RWPE2 (cell line): ENCODE data around the gene ALDOA.

Source experiments
- ATAC-seq: fragments of 200-7000 bp; cut with Tn5 transposase; 3 replicates; pipeline ENCODE4 v1.9.1; 2021; ENCODE audit warnings: low read depth
- DNase-seq: peaks from one replicate; pipeline ENCODE4 v3.0.0-alpha.2; 2020; ENCODE audit warnings: low spot score
- H3K27ac ChIP-seq: fragments of 450-650 bp; 2 replicates; pipeline ENCODE4 v1.5.1; 2017; ENCODE audit warnings: mild to moderate bottlenecking; ENCODE audit not compliant: poor library complexity, severe bottlenecking
- H3K27me3 ChIP-seq: fragments of 250-450 bp; sonication (Bioruptor Pico); 2 replicates; pipeline ENCODE4 v1.5.1; 2021; ENCODE audit warnings: mild to moderate bottlenecking, moderate library complexity; ENCODE audit not compliant: insufficient read depth, poor library complexity, severe bottlenecking
- H3K36me3 ChIP-seq: fragments of 250-450 bp; sonication (Bioruptor Pico); 2 replicates; pipeline ENCODE4 v1.5.1; 2020; ENCODE audit warnings: low read depth, mild to moderate bottlenecking, moderate library complexity
- H3K4me1 ChIP-seq: fragments of 250-450 bp; sonication (Bioruptor Pico); 2 replicates; pipeline ENCODE4 v1.5.1; 2021; ENCODE audit warnings: mild to moderate bottlenecking, moderate library complexity; ENCODE audit not compliant: insufficient read depth, poor library complexity, severe bottlenecking
- H3K4me3 ChIP-seq: fragments of 250-450 bp; sonication (Bioruptor Pico); 2 replicates; pipeline ENCODE4 v1.5.1; 2021; ENCODE audit warnings: mild to moderate bottlenecking, moderate library complexity; ENCODE audit not compliant: severe bottlenecking
- H3K9me3 ChIP-seq: fragments of 250-450 bp; sonication (Bioruptor Pico); 2 replicates; pipeline ENCODE4 v1.5.1; 2021; ENCODE audit warnings: mild to moderate bottlenecking, moderate library complexity; ENCODE audit not compliant: severe bottlenecking
- CTCF ChIP-seq: fragments of 450-650 bp; IDR thresholded peaks from one replicate; pipeline ENCODE4 v1.5.1; 2017; ENCODE audit warnings: mild to moderate bottlenecking, moderate library complexity; ENCODE audit not compliant: poor library complexity, severe bottlenecking

Gene ALDOA

GRCh38 chr16:30096862-30097563 is 31.5 kb downstream of the ALDOA start:
- DNase-seq (no peak), ATAC-seq (no peak)
- H3K36me3 ChIP-seq: no peaks in the 10 kb centered on the region; the same call in 1 of the 2 replicates
- H3K9me3 ChIP-seq: peaks cover 18% of the 10 kb centered on the region
- peak overlapping the region; percentile 52 for H3K27ac ChIP-seq
- no peak overlapping the region for H3K4me3 ChIP-seq
- TF ChIP-seq CTCF: no peak
- no peaks in the 10 kb centered on the region for H3K27me3 ChIP-seq
- no peaks in the 10 kb centered on the region for H3K4me1 ChIP-seq

GRCh38 chr16:30104090-30104489 is 38.5 kb downstream of the ALDOA start:
- H3K9me3 ChIP-seq: no peaks in the 10 kb centered on the region
- no peak for DNase-seq

GRCh38 chr16:30104492-30104891 is 38.9 kb downstream of the ALDOA start:
- Histone ChIP-seq H3K9me3 (no peaks in the 10 kb centered on the region), H3K27me3 (no peaks in the 10 kb centered on the region), H3K4me3 (no peak overlapping the region), H3K4me1 (peaks cover 3% of the 10 kb centered on the region), H3K36me3 (peaks cover 8% of the 10 kb centered on the region; the same call in 1 of the 2 replicates), H3K27ac (no peak overlapping the region)
- no peak for TF ChIP-seq CTCF
- DNase-seq: no peak
- ATAC-seq: no peak

More at GRCh38 chr16:30104090-30104489, 38.5 kb downstream of the ALDOA start:
- no peak for ATAC-seq
- H3K36me3 ChIP-seq: peaks cover 8% of the 10 kb centered on the region; the same call in 1 of the 2 replicates
- H3K27me3 ChIP-seq: no peaks in the 10 kb centered on the region
- peaks cover 3% of the 10 kb centered on the region for H3K4me1 ChIP-seq
- no peak for TF ChIP-seq CTCF
- H3K27ac ChIP-seq: no peak overlapping the region
- H3K4me3 ChIP-seq: no peak overlapping the region

GRCh38 chr16:30108059-30108850 is 42.7 kb downstream of the ALDOA start:
- Histone ChIP-seq H3K9me3 (no peaks in the 10 kb centered on the region), H3K36me3 (peaks cover 14% of the 10 kb centered on the region; the same call in 1 of the 2 replicates), H3K4me1 (peaks cover 6% of the 10 kb centered on the region), H3K27me3 (no peaks in the 10 kb centered on the region), H3K27ac (no peak overlapping the region), H3K4me3 (no peak overlapping the region)
- no peak for DNase-seq
- no peak for ATAC-seq
- TF ChIP-seq CTCF: no peak

- H3K4me3 ChIP-seq: no peak overlapping the region
- H3K9me3 ChIP-seq: no peaks in the 10 kb centered on the region
- peaks cover 14% of the 10 kb centered on the region; the same call in 1 of the 2 replicates for H3K36me3 ChIP-seq
- peaks cover 9% of the 10 kb centered on the region for H3K4me1 ChIP-seq
- TF ChIP-seq CTCF: no peak
- DNase-seq: no peak
- H3K27me3 ChIP-seq: no peaks in the 10 kb centered on the region
- no peak overlapping the region for H3K27ac ChIP-seq
- ATAC-seq: no peak
Observed at GRCh38 chr16:30110661-30111060, 45.1 kb downstream of the ALDOA start.
